ENCODE data around the gene MSLN.

MSLN gene

GRCh38 chr16:793414-793813 lies 32.9 kb downstream of the MSLN start:
- DNase-seq (ENCODE audit: low read depth), result no peak

DNA sequence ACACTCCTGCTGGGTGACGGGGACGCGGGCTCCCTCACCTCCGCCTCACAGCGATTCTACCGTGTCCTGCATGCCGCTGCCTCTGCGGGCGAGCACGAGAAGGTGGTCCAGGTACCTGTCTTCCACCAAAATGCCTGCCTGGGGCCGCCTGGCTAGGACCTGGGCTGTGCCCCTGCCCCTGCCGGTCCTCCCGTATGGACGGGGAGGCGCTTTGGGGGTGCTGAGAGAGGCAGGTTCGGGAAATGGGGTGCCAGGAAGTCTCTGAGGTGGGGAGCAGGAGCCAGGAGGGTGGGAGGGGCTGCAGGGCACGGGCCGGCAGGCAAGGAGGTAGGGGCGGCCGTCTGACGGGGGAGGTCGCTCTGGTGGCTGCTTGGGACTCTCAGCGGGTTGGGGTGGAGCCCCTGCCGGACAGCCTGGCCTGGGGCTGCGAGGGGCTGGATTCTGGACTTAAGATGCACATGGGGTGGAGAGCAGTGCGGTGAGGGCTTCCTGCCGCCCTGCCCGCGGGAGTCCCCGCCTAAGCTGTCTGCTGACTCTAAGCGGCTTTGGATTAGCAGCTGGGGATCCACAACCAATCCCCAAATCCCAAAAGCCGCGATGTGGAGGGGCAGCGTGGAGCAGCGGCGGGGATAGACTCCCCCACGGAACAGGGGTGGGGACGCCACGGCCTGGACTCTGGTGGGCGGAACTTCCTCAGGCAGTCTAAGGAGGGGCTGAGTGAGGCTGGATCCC lies 33.7 kb downstream of the MSLN start:
- no peak for DNase-seq (ENCODE audit: low read depth)

DNA sequence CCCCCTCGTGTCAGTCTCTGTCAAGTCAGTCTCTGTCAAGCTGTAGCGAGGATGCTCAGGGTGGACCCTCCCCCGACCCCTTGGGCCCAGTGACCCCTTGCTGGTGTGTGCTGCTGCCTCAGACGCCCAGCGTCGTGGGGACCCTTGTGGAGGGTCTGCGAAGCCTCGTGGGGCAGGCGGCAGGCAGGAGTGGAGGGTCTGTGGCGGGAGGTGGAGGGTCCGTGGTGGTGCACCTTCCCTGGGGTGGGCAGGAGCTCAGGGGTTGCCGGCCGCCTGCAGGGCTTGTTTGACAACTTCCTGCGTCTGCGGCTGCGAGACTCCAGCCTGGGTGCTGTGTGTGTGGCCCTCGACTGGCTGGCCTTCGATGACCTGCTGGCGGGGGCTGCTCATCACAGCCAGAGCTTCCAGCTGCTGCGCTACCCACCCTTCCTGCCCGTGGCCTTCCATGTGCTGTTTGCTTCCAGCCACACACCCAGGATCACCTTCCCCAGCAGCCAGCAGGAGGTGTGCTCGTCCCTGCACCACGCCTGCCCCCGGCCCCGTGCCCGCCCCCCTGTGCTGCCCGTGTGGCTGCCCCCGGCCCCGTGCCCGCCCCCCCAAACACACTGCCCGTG lies 34.4 kb downstream of the MSLN start:
- DNase-seq (ENCODE audit: low read depth), result no peak

- DNase-seq (ENCODE audit: low read depth), result no peak
Measured at GRCh38 chr16:795580-796229, 35.2 kb downstream of the MSLN start.

- DNase-seq (ENCODE audit: low read depth), result no peak
Measured at GRCh38 chr16:796296-797119, 36.0 kb downstream of the MSLN start.

DNA sequence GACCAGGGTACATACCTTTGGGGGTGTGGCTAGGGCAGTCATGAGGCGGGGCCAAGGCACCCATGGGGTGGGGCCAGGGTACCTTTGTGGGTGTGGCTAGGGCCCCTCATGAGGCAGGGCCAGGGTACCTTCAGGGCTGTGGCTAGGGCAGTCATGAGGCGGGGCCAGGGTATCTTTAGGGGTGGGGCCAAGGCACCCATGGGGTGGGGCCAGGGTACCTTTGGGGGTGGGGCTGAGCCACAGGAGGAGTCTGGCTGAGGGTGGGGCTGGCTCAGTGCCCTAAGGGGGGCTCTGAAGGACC lies 36.5 kb downstream of the MSLN start:
- DNase-seq (ENCODE audit: low read depth), result no peak

GRCh38 chr16:797686-798085 lies 37.2 kb downstream of the MSLN start:
- DNase-seq (ENCODE audit: low read depth), result no peak

- no peak for DNase-seq (ENCODE audit: low read depth)
Measured at GRCh38 chr16:798666-799065, 38.1 kb downstream of the MSLN start.

- DNase-seq (ENCODE audit: low read depth), result no peak
Measured at GRCh38 chr16:799111-799947, 38.8 kb downstream of the MSLN start.

DNA sequence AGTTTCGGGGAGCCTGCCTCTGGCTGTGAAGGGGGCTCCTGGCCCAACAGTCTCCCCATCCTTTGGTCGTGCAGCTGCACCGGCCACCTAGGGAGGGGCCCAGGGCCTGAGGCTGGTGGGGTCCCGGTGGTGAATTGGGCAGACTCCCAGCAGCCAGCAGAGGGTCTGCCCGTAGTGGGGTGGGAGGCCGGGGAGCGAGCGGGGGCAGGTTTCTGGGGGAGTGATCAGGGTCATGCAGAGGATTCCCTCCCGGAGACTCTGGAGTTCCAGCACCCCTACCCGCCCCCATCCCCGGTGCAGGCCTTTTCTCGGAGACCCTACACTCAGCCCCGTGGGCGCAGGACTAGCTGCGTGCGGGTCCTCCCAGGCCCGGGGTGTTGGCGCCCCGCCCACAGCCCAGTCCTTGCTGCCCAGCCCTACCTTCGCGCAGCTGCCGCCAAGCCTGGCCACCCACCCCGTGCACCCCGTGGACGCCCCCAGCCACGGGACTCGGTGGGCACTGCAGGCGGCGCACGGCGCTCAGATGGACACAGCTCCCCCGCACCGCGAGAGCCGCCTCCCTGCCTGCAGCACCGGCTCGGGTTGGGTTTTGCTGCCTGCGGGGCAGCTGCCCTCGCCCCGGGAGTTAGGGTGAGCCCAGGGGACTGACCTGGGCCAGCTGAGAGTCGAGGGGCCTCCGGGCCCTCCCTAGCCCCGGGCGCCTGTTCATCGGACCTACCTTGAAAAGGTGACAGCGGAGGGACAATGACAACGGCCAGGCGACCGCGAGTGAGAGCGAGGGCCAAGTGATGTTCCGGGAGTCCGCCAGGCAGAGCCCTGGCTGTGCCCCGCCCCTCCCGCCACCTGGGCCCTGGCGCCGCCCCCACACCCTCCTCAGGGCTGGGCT lies 39.7 kb downstream of the MSLN start, which contains the start of gene GNG13:
GNG13 (minus strand) TSS at position 787 of the 886 bp plus-strand sequence. CDS start 1,657 bp downstream, outside the sequence.
- no peak for DNase-seq (ENCODE audit: low read depth)

DNA sequence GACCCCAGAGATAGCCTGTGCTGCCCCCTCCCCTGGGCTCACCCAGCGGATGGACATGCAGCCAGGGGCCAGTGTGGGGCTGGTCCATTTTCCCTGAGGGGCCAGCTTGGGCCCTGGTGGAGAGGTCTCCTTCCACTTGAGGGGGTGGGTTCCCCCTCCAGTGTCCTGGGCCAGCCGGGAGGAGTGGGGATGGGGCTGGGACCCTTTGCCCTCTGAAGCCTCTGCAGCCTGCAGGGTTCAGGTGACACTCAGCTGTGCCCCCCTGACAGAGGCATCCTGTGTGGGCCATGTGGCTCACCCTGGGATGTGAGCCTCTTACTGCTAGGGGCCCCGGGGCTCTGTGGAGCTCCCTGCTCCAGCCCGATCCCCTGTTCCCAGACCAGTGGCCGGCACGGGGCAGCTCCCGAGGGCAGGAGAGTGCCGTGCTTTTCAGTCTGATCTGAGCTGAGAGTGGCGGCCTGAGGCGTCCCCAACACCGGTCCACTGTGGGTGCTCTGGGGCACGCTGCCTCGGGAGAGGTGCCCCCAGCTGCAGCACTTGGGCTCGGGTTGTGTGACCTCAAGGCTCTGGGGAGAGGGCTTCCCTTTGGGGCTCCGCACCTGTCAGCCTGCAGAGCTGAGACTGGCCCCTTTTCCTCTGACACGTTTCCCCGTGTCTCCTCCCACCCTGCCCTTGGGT lies 40.4 kb downstream of the MSLN start:
- DNase-seq (ENCODE audit: low read depth), result no peak

DNA sequence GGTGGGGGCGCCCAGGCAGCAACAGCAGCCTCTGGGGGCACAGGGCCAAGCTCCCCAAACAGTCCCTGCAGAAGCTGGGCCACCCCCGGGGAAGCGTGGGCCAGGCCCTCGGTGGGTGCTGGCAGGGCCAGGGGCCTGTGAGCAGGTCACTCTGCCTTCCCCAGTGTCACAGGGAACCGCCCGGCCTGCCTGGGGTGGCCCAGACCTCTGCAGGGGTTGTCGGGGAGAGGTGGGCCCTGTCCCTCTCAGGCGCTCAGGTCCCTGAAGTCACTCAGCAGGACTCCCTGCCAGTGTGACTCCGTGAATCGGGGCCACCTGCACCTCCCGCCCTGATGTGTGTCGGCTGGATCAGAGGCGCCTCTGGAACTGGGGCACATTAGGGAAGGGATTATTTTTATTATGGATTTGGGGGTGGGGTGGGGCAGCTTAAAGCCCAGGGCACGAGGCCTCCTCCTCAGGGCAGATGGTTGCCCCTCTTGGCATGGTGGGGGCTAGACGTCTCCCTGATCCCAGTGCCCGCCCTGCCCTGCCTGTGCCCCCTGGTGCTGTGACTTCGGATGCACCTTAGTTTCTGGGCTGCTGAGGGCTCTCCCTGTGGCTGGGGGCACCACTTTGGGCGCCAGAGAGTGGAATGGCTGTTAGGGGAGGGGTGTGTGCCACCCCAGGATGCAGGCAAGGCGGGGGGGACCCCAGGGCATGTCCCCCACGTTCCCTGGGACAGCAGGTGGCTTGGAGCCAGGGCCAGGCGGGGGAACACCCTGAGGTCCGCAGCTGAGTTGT lies 41.2 kb downstream of the MSLN start:
- DNase-seq (ENCODE audit: low read depth), result no peak

DNA sequence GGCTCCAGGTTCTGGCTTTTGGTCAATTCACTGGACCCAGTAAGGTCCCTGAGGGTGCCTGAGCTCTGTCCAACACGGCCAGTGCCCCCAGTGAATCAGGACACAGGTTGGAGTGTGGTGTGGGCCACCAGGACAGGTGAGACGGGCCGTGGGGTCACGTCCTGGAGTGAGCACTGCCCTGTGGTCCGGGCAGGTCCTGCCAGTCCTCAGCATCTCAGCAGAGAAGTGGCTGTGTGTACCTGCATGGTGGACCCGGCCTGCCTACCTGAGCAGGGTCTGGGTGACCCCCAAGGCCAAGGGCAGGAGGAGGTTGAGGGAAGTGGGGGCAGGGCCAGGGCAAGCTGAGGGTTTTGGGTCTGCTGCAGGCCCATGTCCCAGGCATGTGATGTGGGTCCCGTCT lies 41.9 kb downstream of the MSLN start:
- no peak for DNase-seq (ENCODE audit: low read depth)

GRCh38 chr16:802914-803753 lies 42.6 kb downstream of the MSLN start:
- DNase-seq (ENCODE audit: low read depth), result no peak

GRCh38 chr16:803754-804080 lies 43.2 kb downstream of the MSLN start:
- DNase-seq (ENCODE audit: low read depth), result no peak

GRCh38 chr16:804193-805048 lies 43.9 kb downstream of the MSLN start:
- no peak for DNase-seq (ENCODE audit: low read depth)

DNA sequence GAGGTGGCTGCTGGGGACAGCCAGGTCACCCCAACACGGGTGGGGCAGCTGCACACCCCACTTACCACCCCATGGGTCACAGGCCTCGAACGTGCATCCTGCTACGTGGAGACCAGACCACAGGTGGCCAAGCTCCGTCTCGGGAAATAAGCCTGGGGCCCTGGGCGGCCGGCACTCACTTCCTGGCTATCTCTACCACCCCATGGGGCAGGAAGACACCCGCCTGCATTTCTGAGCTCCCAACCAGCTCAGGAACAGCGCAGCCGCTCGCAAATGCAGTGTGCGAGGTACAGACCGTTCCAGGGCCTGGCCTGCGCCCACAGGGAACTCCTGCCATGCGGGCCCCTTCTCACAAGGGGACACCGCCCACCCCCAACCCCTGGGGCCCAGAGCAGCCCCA lies 44.9 kb downstream of the MSLN start:
- no peak for DNase-seq (ENCODE audit: low read depth)
